CD8-positive, alpha-beta memory T cell (primary cell): ENCODE measurements around the gene C19orf25. TPM values are rescaled to one million over a fixed set of nuclear protein-coding genes. Genes with fewer than 3 reads are reported as not detected.

Experiments
- CTCF ChIA-PET: fragments of 350-600 bp; sonication (Branson Sonifier 250); formaldehyde crosslinking; loops from one replicate; lab custom pipeline; 2021; ENCODE audit warnings: antibody characterized with exemption; lab: Charles Lee
- POLR2A ChIA-PET: fragments of 350-600 bp; sonication (Branson Sonifier 250); formaldehyde crosslinking; loops from one replicate; lab custom pipeline; 2021; ENCODE audit warnings: antibody characterized with exemption; lab: Charles Lee
- DNase-seq, 5 donors: peaks; one replicate each; pipeline versions ENCODE4 v3.0.0 to v3.0.0-alpha.2; 2020 to 2022; ENCODE audit warnings: mixed read lengths in 1 of 5
- H3K27ac ChIP-seq: one replicate; pipeline ENCODE4 v1.7.0; 2013; ENCODE audit warnings: low read depth, mild to moderate bottlenecking, low read length, moderate library complexity
- H3K27me3 ChIP-seq: 2 replicates; pipeline ENCODE4 v1.7.0; 2013; ENCODE audit warnings: low read length, mild to moderate bottlenecking; ENCODE audit not compliant: insufficient read depth, poor library complexity, severe bottlenecking
- H3K36me3 ChIP-seq: 2 replicates; pipeline ENCODE4 v1.7.0; 2013; ENCODE audit warnings: mild to moderate bottlenecking, low read length, moderate library complexity; ENCODE audit not compliant: insufficient read depth
- H3K4me1 ChIP-seq: 2 replicates; pipeline ENCODE4 v1.7.0; 2013; ENCODE audit warnings: mild to moderate bottlenecking, low read length, moderate library complexity; ENCODE audit not compliant: insufficient read depth
- H3K4me3 ChIP-seq: 2 replicates; pipeline ENCODE4 v1.7.0; 2013; ENCODE audit warnings: mild to moderate bottlenecking, low read length
- H3K9me3 ChIP-seq: 2 replicates; pipeline ENCODE4 v1.7.0; 2013; ENCODE audit warnings: mild to moderate bottlenecking, low read length
- H3K27ac Mint-ChIP-seq, 8 donors: one replicate each; pipeline ENCODE4 v1.8.0; 2020 to 2021; ENCODE audit warnings: mixed read lengths in 8 of 8, mild to moderate bottlenecking in 6 of 8, inconsistent platforms in 3 of 8, moderate library complexity in 3 of 8
- H3K27me3 Mint-ChIP-seq, 2 donors: one replicate each; pipeline ENCODE4 v1.8.0; 2020 to 2021; ENCODE audit warnings: mixed read lengths in 2 of 2, mild to moderate bottlenecking in 1 of 2, moderate library complexity in 1 of 2
- H3K36me3 Mint-ChIP-seq, 3 donors: one replicate each; pipeline ENCODE4 v1.8.0; 2020 to 2021; ENCODE audit warnings: mixed read lengths in 3 of 3, inconsistent platforms in 1 of 3, mild to moderate bottlenecking in 1 of 3
- H3K4me1 Mint-ChIP-seq, 3 donors: one replicate each; pipeline ENCODE4 v1.8.0; 2020 to 2021; ENCODE audit warnings: mixed read lengths in 3 of 3, inconsistent platforms in 1 of 3, mild to moderate bottlenecking in 1 of 3
- H3K4me3 Mint-ChIP-seq, 7 donors: one replicate each; pipeline ENCODE4 v1.8.0; 2020 to 2021; ENCODE audit warnings: mixed read lengths in 7 of 7, mild to moderate bottlenecking in 6 of 7, moderate library complexity in 4 of 7, inconsistent platforms in 2 of 7
- H3K9me3 Mint-ChIP-seq, 5 donors: one replicate each; pipeline ENCODE4 v1.8.0; 2020 to 2022; ENCODE audit warnings: mixed read lengths in 5 of 5, mild to moderate bottlenecking in 3 of 5, moderate library complexity in 2 of 5, inconsistent platforms in 1 of 5
- polyA plus RNA-seq: library from polyadenylated mRNA; unstranded; fragments of 300-500 nt; fragmentation: Illumina TruSeq; gene quantifications from one replicate; pipeline ENCODE4 v1.2.3, GENCODE V29; 2021
- total RNA-seq, 2 experiments: library from RNA; stranded (reverse); gene quantifications; one replicate each; pipeline ENCODE4 v1.2.3, GENCODE V29; 2021

C19orf25 gene
- total RNA-seq (10 to 100 TPM; 36.9 to 41.4 TPM), polyA plus RNA-seq (56.7 TPM)

DNA sequence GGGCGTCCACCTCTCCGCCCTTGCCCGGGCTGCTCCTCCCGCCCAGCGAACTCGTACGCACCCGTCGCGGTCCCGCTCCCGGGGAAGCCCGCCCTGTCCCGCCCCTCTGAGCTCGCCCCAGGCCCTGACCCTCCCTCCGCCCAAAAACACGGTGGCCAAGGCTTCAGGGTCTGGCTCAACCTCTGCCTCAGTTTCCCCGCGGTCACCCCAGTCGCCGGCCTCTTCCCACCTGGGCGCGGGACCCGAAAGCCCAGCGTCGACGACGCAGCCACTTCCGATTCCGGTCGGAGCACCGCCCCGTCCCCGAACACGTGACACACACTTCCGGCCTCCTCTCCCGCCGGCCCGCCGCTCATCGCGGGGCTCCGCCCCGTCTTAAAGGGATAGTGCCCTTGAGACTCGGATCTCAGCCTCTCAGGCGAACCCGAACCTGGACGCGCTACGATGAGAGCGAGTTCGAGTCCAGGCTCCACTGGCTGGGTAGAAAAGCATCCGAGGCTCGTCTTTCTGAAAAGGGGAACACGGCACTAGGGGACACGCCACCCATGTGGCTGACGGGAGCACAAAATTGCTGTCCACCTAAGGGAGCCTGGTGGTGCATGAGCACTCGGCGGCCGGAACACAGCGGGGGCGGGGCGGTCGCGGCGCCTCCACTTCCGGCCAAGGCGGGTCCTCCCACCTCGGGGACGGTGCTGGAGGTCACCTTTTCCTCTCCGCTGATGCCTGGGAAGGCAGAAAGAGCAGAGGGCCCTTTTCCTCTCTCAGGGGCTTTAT, at the start of gene C19orf25:
C19orf25 (minus strand) TSS at position 282 of the 774 bp plus-strand sequence. CDS start 312 bp downstream, outside the sequence.
- POLR2A ChIA-PET, result interaction anchor here (0.8 to 1.2 kb wide), 2 partner anchors 9 to 12 kb away, joined by 3 to 4 read pairs; partner anchors contain the start of gene REEP6
- Mint-ChIP-seq H3K4me1 (peaks cover 12 to 20% (median 12%) of the 10 kb centered on the region in 3 donors), H3K36me3 (peaks cover 0 to 19% (median 0%) of the 10 kb centered on the region in 3 donors), H3K4me3 (peak within 1 kb of the TSS; percentile 94 to 99 (median 98)), H3K9me3 (no peaks in the 10 kb centered on the region), H3K27ac (peak within 1 kb of the TSS; percentile 77 to 98 (median 96)), H3K27me3 (peaks cover 0 to 1% of the 10 kb centered on the region in 2 donors)
- peak; percentile 85 to 93 (median 86) for DNase-seq
- peak within 1 kb of the TSS; percentile 90 for H3K4me3 ChIP-seq
- no peaks in the 10 kb centered on the region for H3K27me3 ChIP-seq
- H3K36me3 ChIP-seq, result no peaks in the 10 kb centered on the region
- H3K9me3 ChIP-seq, result no peaks in the 10 kb centered on the region
- CTCF ChIA-PET, result no interaction called here
- H3K27ac ChIP-seq, result peak within 1 kb of the TSS; percentile 63
- peaks cover 9% of the 10 kb centered on the region for H3K4me1 ChIP-seq

DNA sequence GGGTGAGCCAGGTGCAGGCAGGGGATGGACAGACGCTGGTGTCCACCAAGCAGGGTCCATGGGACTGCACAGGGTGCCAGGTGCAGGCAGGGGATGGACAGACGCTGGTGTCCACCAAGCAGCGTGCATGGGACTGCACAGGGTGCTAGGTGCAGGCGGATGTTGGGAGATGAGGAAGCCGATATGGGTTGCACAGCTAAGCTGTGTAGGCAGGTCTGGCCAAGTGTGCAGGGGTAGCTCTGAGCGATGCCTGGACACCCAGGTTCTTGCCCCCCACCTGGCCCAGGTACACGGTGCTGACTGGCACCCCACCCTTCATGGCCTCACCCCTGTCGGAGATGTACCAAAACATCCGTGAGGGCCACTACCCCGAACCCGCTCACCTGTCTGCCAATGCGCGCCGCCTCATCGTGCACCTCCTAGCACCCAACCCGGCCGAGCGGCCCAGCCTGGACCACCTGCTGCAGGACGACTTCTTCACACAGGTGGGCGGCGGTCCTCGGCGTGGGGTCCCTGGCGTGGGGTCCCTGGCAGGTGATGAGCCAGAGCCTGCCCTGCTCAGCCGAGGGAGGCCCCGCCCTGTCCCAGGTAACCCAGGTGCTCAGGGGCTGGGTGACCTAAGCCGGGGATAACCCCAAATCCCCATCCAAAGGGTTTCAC, 48.8 kb upstream of the C19orf25 start:
- no peak for DNase-seq
- Histone ChIP-seq H3K4me3 (no peak overlapping the region), H3K27ac (no peak overlapping the region), H3K27me3 (peaks cover 8% of the 10 kb centered on the region), H3K4me1 (no peaks in the 10 kb centered on the region), H3K36me3 (no peaks in the 10 kb centered on the region), H3K9me3 (no peaks in the 10 kb centered on the region)
- Mint-ChIP-seq H3K27ac (peak overlapping the region in 1 of 8 donors; percentile 68), H3K36me3 (no peaks in the 10 kb centered on the region), H3K9me3 (peaks cover 0 to 4% (median 0%) of the 10 kb centered on the region in 5 donors), H3K4me1 (peaks cover 6 to 9% (median 6%) of the 10 kb centered on the region in 3 donors), H3K27me3 (peaks cover 37 to 53% of the 10 kb centered on the region in 2 donors), H3K4me3 (no peak overlapping the region)
- ChIA-PET POLR2A (no interaction called here), CTCF (no interaction called here)

DNA sequence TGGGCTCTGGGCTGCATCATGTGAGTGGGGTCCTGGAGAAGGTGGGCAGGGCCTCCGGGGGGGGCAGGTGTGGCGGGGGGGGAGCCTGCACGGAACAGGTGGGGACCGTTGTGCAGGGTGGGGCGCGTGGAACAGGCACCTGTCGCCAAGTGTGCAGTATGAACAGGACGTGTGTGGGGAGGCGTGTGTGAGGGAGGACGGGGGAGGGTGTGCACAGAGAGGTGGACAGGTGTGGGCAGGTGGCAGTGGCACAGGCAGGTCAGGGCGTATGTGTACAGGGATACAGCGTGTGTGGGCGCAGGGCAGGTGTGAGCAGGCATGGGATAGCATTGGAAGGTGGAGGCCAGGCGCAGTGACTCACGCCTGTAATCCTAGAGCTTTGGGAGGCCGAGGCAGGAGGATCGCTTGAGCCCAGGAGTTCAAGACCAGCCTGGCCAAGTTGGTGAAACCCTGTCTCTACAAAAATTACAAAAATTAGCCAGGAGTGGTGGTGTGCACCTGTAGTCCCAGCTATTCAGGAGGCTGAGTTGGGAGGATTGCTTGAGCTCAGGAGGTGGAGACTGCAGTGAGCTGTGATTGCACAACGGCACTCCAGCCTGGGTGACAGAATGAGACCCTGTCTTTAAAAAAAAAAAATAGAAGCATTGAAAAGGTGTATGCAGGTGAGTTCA, 48.1 kb upstream of the C19orf25 start:
- H3K4me1 Mint-ChIP-seq, result peaks cover 6 to 9% (median 6%) of the 10 kb centered on the region in 3 donors
- peak overlapping the region in 1 of 8 donors; percentile 68 for H3K27ac Mint-ChIP-seq
- peaks cover 8% of the 10 kb centered on the region for H3K27me3 ChIP-seq
- H3K4me3 Mint-ChIP-seq, result no peak overlapping the region
- peaks cover 0 to 4% (median 0%) of the 10 kb centered on the region in 5 donors for H3K9me3 Mint-ChIP-seq
- no peaks in the 10 kb centered on the region for H3K9me3 ChIP-seq
- peaks cover 39 to 53% of the 10 kb centered on the region in 2 donors for H3K27me3 Mint-ChIP-seq
- no peaks in the 10 kb centered on the region for H3K36me3 Mint-ChIP-seq
- POLR2A ChIA-PET, result no interaction called here
- H3K36me3 ChIP-seq, result no peaks in the 10 kb centered on the region
- H3K4me3 ChIP-seq, result no peak overlapping the region
- CTCF ChIA-PET, result no interaction called here
- no peak overlapping the region for H3K27ac ChIP-seq
- no peak for DNase-seq
- no peaks in the 10 kb centered on the region for H3K4me1 ChIP-seq

DNA sequence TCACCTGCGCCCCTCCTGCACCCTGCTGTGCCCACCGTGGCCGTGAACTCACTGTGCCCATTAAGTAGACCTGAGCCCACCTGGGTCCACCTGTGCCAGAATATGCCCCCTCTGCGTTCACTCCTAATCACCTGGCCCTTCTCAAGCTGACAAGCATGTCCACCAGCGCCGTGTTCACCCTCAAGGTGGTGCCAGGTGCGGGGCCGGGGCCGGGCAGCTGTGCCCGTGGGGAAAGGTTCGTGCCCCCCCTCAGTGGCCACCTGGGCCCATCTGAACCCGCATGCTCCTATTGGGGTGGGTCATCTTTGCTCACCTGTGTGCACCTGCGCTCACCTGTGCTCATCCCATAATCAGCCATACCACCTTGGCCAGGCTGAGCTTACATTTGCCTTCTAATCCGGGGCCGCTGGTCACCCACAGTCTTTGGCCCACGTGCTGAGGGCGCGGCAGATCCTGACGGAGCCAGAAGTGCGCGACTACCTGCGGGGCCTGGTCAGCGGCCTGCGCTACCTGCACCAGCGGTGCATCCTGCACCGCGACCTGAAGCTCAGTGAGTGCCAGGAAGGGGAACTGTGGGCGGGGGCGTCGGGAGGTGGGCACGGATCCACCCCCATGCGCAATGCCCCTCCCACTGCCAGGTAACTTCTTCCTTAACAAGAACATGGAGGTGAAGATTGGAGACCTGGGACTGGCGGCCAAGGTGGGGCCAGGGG, 47.2 kb upstream of the C19orf25 start:
- H3K36me3 ChIP-seq, result no peaks in the 10 kb centered on the region
- Mint-ChIP-seq H3K4me3 (peak overlapping the region in 1 of 7 donors; percentile 37), H3K27me3 (peaks cover 36 to 44% of the 10 kb centered on the region in 2 donors), H3K27ac (no peak overlapping the region), H3K36me3 (no peaks in the 10 kb centered on the region), H3K9me3 (peaks cover 0 to 4% (median 0%) of the 10 kb centered on the region in 5 donors), H3K4me1 (peaks cover 6 to 9% (median 6%) of the 10 kb centered on the region in 3 donors)
- ChIA-PET POLR2A (no interaction called here), CTCF (no interaction called here)
- no peak for DNase-seq
- no peak overlapping the region for H3K27ac ChIP-seq
- no peak overlapping the region for H3K4me3 ChIP-seq
- peaks cover 8% of the 10 kb centered on the region for H3K27me3 ChIP-seq
- H3K9me3 ChIP-seq, result no peaks in the 10 kb centered on the region
- no peaks in the 10 kb centered on the region for H3K4me1 ChIP-seq

DNA sequence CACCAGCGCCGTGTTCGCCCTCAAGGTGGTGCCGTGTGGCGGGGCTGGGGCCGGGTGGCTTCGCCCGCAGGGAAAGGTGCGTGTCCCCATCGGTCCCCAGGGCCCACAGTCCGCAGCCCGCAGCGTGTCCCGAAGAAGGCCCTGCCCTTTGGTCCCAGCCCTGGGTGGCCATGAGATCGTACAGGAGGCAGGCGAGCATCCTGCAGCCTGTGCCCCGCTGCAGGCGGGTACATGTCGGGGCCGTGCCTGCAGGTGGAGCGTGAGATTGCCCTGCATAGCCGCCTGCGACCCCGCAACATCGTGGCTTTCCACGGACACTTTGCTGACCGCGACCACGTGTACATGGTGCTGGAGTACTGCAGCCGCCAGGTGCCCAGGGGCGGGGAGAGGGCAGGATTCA, 46.3 kb upstream of the C19orf25 start:
- peaks cover 0 to 4% (median 0%) of the 10 kb centered on the region in 5 donors for H3K9me3 Mint-ChIP-seq
- POLR2A ChIA-PET, result no interaction called here
- no peaks in the 10 kb centered on the region for H3K36me3 Mint-ChIP-seq
- no peaks in the 10 kb centered on the region for H3K4me1 ChIP-seq
- H3K27ac ChIP-seq, result no peak overlapping the region
- peaks cover 8% of the 10 kb centered on the region for H3K27me3 ChIP-seq
- H3K27me3 Mint-ChIP-seq, result peaks cover 33 to 44% of the 10 kb centered on the region in 2 donors
- H3K27ac Mint-ChIP-seq, result no peak overlapping the region
- H3K9me3 ChIP-seq, result no peaks in the 10 kb centered on the region
- no peaks in the 10 kb centered on the region for H3K36me3 ChIP-seq
- no peak overlapping the region for H3K4me3 ChIP-seq
- CTCF ChIA-PET, result no interaction called here
- peaks cover 6 to 9% (median 6%) of the 10 kb centered on the region in 3 donors for H3K4me1 Mint-ChIP-seq
- no peak for DNase-seq
- H3K4me3 Mint-ChIP-seq, result no peak overlapping the region

DNA sequence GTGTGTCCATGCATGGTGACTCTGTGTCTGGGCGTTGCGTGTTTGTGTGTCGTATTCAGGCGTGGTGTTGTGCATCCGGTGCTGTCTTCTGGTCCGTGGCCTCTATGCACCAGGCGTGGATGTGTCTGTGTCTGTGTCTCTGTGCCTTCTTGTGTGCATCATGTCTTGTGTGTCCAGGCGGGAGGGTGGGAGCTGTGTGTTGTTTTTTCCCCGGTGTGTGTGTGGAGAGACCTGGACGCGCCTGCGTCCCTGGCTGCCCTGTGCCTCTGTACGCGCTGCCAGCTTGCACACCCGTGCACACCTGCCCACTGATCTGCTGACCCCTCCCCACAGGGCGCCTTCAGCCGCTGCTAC, 45.9 kb upstream of the C19orf25 start:
- POLR2A ChIA-PET, result no interaction called here
- Mint-ChIP-seq H3K9me3 (peaks cover 0 to 4% (median 0%) of the 10 kb centered on the region in 5 donors), H3K4me3 (no peak overlapping the region), H3K36me3 (no peaks in the 10 kb centered on the region), H3K27ac (peak overlapping the region in 1 of 8 donors; percentile 10), H3K27me3 (peaks cover 33 to 41% of the 10 kb centered on the region in 2 donors), H3K4me1 (peaks cover 6 to 9% (median 6%) of the 10 kb centered on the region in 3 donors)
- H3K27me3 ChIP-seq, result peaks cover 8% of the 10 kb centered on the region
- H3K9me3 ChIP-seq, result no peaks in the 10 kb centered on the region
- DNase-seq, result no peak
- no peak overlapping the region for H3K4me3 ChIP-seq
- H3K36me3 ChIP-seq, result no peaks in the 10 kb centered on the region
- CTCF ChIA-PET, result no interaction called here
- no peaks in the 10 kb centered on the region for H3K4me1 ChIP-seq
- no peak overlapping the region for H3K27ac ChIP-seq

DNA sequence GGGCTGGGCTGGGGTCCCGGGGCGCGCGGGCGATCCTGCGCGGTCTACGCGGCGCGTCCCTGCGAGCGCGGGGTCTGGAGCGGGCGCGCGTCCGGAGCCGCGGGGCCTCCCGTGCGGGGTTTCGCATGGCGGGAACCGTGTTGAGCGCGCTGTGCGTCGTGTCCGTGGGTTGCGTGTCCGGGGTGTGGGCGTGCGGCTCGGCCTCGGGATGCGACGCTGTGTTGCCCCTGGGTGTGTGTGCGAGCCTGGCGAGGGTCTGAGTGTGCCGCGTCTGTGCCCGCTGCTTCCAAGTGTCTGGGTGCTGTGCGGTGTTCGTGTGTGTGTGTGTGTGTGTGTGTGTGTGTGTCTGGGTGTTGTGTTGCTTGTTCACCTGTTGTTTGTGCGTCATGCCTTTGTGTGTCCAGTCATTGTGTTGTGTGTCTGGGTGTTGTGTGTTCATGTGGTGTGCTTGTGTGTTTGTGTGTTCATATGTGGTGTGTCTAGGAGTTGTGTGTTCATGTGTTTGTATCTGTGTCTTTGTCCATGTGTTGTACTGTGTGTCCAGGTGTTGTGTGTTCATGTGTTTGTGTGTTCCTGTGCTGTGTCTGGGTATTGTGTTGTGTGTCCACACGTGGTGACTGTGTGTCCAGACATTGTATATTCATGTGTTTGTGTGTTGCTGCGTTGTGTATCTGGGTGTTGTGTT, 45.4 kb upstream of the C19orf25 start:
- CTCF ChIA-PET, result no interaction called here
- Mint-ChIP-seq H3K4me3 (peak overlapping the region in 5 of 7 donors; percentile 1 to 63 (median 40)), H3K27ac (peak overlapping the region in 1 of 8 donors; percentile 10)

More for the DNA sequence above, 45.4 kb upstream of the C19orf25 start:
- Histone ChIP-seq H3K27ac (no peak overlapping the region), H3K4me1 (no peaks in the 10 kb centered on the region), H3K9me3 (no peaks in the 10 kb centered on the region), H3K27me3 (peaks cover 8% of the 10 kb centered on the region), H3K4me3 (no peak overlapping the region), H3K36me3 (no peaks in the 10 kb centered on the region)
- POLR2A ChIA-PET, result no interaction called here
- Mint-ChIP-seq H3K9me3 (peaks cover 0 to 4% (median 0%) of the 10 kb centered on the region in 5 donors), H3K36me3 (no peaks in the 10 kb centered on the region), H3K4me1 (peaks cover 6 to 9% (median 6%) of the 10 kb centered on the region in 3 donors), H3K27me3 (peaks cover 35 to 39% of the 10 kb centered on the region in 2 donors)
- DNase-seq, result no peak
